Measurements from ENCODE around the gene EML2. TPM values are rescaled to one million over a fixed set of nuclear protein-coding genes. Genes with fewer than 3 reads are reported as not detected.

The EML2 gene
- total and polyA plus RNA-seq, 10 of the 15 experiments (the other 5 are each of a cell fraction or from before 2014, with no cell fraction given) = 1.6 to 64.0 (median 27.5) TPM

GRCh38 chr19:45637890-45638667 is 1.1 kb downstream of the EML2 start:
- Histone ChIP-seq H3K36me3 (ENCODE audit: control insufficient read depth in 2 of 2, insufficient read depth in 2 of 2, low read length in 1 of 2) (no peaks in the 10 kb centered on the region; a peak in 1 of 4 replicates), H3K9ac (ENCODE audit: control insufficient read depth, insufficient read depth, low read length) (peak overlapping the region; percentile 86), H2AFZ (ENCODE audit: control insufficient read depth, low read depth, low read length) (no peak overlapping the region), H3K79me2 (ENCODE audit: control insufficient read depth, insufficient read depth, low read length) (peaks cover 11% of the 10 kb centered on the region), H3K4me2 (ENCODE audit: control insufficient read depth, insufficient read depth) (peak overlapping the region; percentile 88), H3K9me3 (replicated peaks; ENCODE audit: control insufficient read depth, insufficient read depth, low read length) (no peaks in the 10 kb centered on the region), H3K4me3 (peak overlapping the region; percentile 82; the same call in 1 of the 2 replicates), H3K27me3 (replicated peaks in 1 of 2; ENCODE audit: control insufficient read depth in 2 of 2, insufficient read depth in 2 of 2, low read length in 1 of 2) (no peaks in the 10 kb centered on the region), H4K20me1 (ENCODE audit: control insufficient read depth, insufficient read depth) (no peaks in the 10 kb centered on the region), H3K4me1 (ENCODE audit: control insufficient read depth, insufficient read depth, low read length) (peaks cover 21% of the 10 kb centered on the region), H3K27ac (ENCODE audit: control insufficient read depth, insufficient read depth) (peak overlapping the region; percentile 71)
- CTCF ChIA-PET = interaction anchor here (0.5 to 2.9 kb wide), 8 partner anchors 14 to 197 kb away, joined by 3 to 6 read pairs (median 4); no protein-coding TSS in a partner anchor
- DNase-seq (ENCODE audit: low read depth, low spot score) (no peak), FAIRE-seq (no peak), ATAC-seq (no peak)
- whole genome bisulfite sequencing (ENCODE audit: insufficient coverage, insufficient replicate concordance, low lambda C conversion rate, missing lambda C conversion rate) = 82% methylated on average over 19 of the region's 19 CpGs
- intact Hi-C loops (cut with micrococcal nuclease; ENCODE audit: unreplicated experiment) = no loop called here
- in situ Hi-C loops (cut with MboI) = no loop called here
- TSS peak; percentile 51 for BruUV-seq (replicated peaks)
- TF ChIP-seq, protein P1, sequence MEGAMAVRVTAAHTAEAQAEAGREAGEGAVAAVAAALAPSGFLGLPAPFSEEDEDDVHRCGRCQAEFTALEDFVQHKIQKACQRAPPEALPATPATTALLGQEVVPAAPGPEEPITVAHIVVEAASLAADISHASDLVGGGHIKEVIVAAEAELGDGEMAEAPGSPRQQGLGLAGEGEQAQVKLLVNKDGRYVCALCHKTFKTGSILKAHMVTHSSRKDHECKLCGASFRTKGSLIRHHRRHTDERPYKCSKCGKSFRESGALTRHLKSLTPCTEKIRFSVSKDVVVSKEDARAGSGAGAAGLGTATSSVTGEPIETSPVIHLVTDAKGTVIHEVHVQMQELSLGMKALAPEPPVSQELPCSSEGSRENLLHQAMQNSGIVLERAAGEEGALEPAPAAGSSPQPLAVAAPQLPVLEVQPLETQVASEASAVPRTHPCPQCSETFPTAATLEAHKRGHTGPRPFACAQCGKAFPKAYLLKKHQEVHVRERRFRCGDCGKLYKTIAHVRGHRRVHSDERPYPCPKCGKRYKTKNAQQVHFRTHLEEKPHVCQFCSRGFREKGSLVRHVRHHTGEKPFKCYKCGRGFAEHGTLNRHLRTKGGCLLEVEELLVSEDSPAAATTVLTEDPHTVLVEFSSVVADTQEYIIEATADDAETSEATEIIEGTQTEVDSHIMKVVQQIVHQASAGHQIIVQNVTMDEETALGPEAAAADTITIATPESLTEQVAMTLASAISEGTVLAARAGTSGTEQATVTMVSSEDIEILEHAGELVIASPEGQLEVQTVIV (IDR thresholded peaks at IDR 0.05; ENCODE audit: borderline replicate concordance, partially characterized antibody) = no peak
- TF ChIP-seq NR2C1 (IDR thresholded peaks at IDR 0.05) (no peak), STAT3 (IDR thresholded peaks at IDR 0.05; ENCODE audit: low read depth, low read length) (no peak), SREBF2 (IDR thresholded peaks at IDR 0.05; ENCODE audit: low read length) (no peak), YBX1 (IDR thresholded peaks at IDR 0.05) (no peak), EED (IDR thresholded peaks at IDR 0.05; ENCODE audit: low read depth) (no peak), NR2F1 (conservative IDR thresholded peaks at IDR 0.05) (no peak), SMC3 (IDR thresholded peaks at IDR 0.05; ENCODE audit: borderline replicate concordance, low read length) (no peak), SUZ12 (IDR thresholded peaks at IDR 0.05; ENCODE audit: unreplicated experiment) (no peak), LARP7 (IDR thresholded peaks at IDR 0.05) (no peak), CUX1 (IDR thresholded peaks at IDR 0.05; ENCODE audit: insufficient replicate concordance, low read depth, low read length) (no peak), SIX5 (IDR thresholded peaks at IDR 0.05; ENCODE audit: low read depth, low read length, severe bottlenecking) (no peak), KDM1A (IDR thresholded peaks at IDR 0.05; ENCODE audit: borderline replicate concordance) (no peak), BRCA1 (IDR thresholded peaks at IDR 0.05; ENCODE audit: low read depth, low read length) (no peak)
- POLR2A ChIA-PET = interaction anchor here (0.6 to 1.9 kb wide), 5 partner anchors 38 to 226 kb away, joined by 4 to 6 read pairs (median 5); partner anchors contain the start of genes FOXA3 and QPCTL
- SMC1A ChIA-PET (ENCODE audit: uncharacterized antibody, unreplicated experiment) = interaction anchor here (0.7 to 1.5 kb wide), 5 partner anchors 14 to 152 kb away, joined by 3 to 5 read pairs (median 3); partner anchors contain the start of genes QPCTL and SNRPD2
- RAD21 ChIA-PET (ENCODE audit: unreplicated experiment) = interaction anchor here (1.5 kb wide), 1 partner anchor 153 kb away, joined by 4 read pairs; no protein-coding TSS in a partner anchor

Measured in GM12878 (cell line).